Skeletal muscle satellite cell (primary cell): ENCODE data around the gene SPESP1.
"Not testable (repeated sequence)": the region's sequence is repeated elsewhere in the genome, so short reads cannot be mapped to it uniquely, and the experiment has no call there.

Source experiments
- H3K27me3 ChIP-seq: 2 replicates; pipeline ENCODE4 v1.7.0; 2013; ENCODE audit warnings: low read length; ENCODE audit not compliant: control insufficient read depth, insufficient read depth
- H3K36me3 ChIP-seq: 2 replicates; pipeline ENCODE4 v1.7.0; 2013; ENCODE audit warnings: mild to moderate bottlenecking, control low read depth, low read length; ENCODE audit not compliant: insufficient read depth
- H3K4me1 ChIP-seq: 2 replicates; pipeline ENCODE4 v1.7.0; 2013; ENCODE audit warnings: low read length; ENCODE audit not compliant: control insufficient read depth, insufficient read depth
- H3K4me2 ChIP-seq: 2 replicates; pipeline ENCODE4 v1.7.0; 2013; ENCODE audit warnings: mild to moderate bottlenecking, low read length
- H3K4me3 ChIP-seq: 2 replicates; pipeline ENCODE4 v1.7.0; 2013; ENCODE audit warnings: low read length
- H3K9ac ChIP-seq: 2 replicates; pipeline ENCODE4 v1.7.0; 2013; ENCODE audit warnings: mild to moderate bottlenecking, low read depth, low read length, moderate library complexity
- H3K9me3 ChIP-seq: replicated peaks from 2 replicates; pipeline ENCODE4 v1.7.0; 2013; ENCODE audit warnings: mild to moderate bottlenecking, control low read depth, low read length

SPESP1 gene

GRCh38 chr15:68966996-68967395, 36.7 kb downstream of the SPESP1 start:
- Histone ChIP-seq H3K4me3 (no peak overlapping the region), H3K27me3 (peaks cover 61% of the 10 kb centered on the region), H3K4me1 (no peaks in the 10 kb centered on the region), H3K36me3 (no peaks in the 10 kb centered on the region), H3K4me2 (no peak overlapping the region), H3K9ac (no peak overlapping the region), H3K9me3 (peaks cover 4% of the 10 kb centered on the region)

- H3K4me2 ChIP-seq = no peak overlapping the region
- H3K4me1 ChIP-seq = no peaks in the 10 kb centered on the region
- no peak overlapping the region for H3K9ac ChIP-seq
- H3K9me3 ChIP-seq = peaks cover 4% of the 10 kb centered on the region
- no peaks in the 10 kb centered on the region for H3K36me3 ChIP-seq
- H3K27me3 ChIP-seq = peaks cover 62% of the 10 kb centered on the region
- H3K4me3 ChIP-seq = no peak overlapping the region
Observed at GRCh38 chr15:68967948-68968347, 37.6 kb downstream of the SPESP1 start.

GRCh38 chr15:68969298-68969697, 39.0 kb downstream of the SPESP1 start:
- no peaks in the 10 kb centered on the region for H3K36me3 ChIP-seq
- no peak overlapping the region for H3K4me3 ChIP-seq
- peaks cover 4% of the 10 kb centered on the region for H3K9me3 ChIP-seq
- peaks cover 59% of the 10 kb centered on the region for H3K27me3 ChIP-seq
- H3K4me2 ChIP-seq = no peak overlapping the region
- H3K9ac ChIP-seq = no peak overlapping the region
- H3K4me1 ChIP-seq = no peaks in the 10 kb centered on the region

DNA sequence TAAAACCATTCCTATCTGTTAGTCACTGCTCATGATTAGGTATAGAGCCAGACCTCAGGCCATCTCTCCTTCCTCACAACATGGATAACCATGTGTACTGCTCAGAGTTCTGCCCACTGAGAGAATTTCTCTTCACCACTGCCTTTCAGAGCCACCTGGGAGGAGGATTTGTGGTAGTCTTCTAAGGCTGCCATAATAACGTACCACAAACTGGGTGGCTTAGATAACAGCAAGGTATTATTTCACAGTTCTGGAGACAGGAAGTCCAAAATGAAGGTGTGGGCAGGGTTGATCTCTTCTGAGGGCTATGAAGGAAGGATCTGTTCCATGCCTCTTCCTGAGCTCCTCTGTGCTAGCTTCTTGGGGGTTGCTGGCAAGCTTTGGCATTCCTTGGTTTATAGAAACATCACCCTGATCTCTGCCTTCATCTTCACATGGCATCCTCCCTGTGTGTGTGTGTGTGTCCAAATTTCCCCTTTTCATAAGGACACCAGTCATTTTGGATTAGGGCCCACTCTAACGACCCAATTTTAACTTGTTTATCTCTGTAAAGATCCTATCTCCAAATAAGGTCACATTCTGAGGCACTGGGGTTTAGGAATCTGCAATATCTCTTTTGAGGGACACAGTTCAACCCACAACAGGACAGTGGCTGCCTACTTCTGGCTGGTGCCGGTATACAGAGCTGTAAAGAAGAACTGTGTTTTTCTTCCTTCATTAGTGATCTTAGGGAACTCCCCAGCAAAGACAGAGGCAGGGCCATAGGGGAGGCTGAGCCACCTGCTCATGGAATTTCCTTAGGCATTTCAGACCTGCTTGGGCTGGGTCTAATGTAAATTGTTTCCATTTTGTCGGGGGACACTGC, 42.1 kb downstream of the SPESP1 start:
- no peak overlapping the region for H3K9ac ChIP-seq
- H3K27me3 ChIP-seq = peaks cover 46% of the 10 kb centered on the region
- no peak overlapping the region for H3K4me3 ChIP-seq
- no peaks in the 10 kb centered on the region for H3K4me1 ChIP-seq
- H3K36me3 ChIP-seq = no peaks in the 10 kb centered on the region
- peaks cover 4% of the 10 kb centered on the region for H3K9me3 ChIP-seq
- H3K4me2 ChIP-seq = no peak overlapping the region

GRCh38 chr15:68975651-68976160, 45.4 kb downstream of the SPESP1 start:
- peaks cover 48% of the 10 kb centered on the region for H3K27me3 ChIP-seq
- H3K4me1 ChIP-seq, H3K36me3 ChIP-seq, H3K9ac ChIP-seq, H3K9me3 ChIP-seq, H3K4me2 ChIP-seq, H3K4me3 ChIP-seq: not testable (repeated sequence)

DNA sequence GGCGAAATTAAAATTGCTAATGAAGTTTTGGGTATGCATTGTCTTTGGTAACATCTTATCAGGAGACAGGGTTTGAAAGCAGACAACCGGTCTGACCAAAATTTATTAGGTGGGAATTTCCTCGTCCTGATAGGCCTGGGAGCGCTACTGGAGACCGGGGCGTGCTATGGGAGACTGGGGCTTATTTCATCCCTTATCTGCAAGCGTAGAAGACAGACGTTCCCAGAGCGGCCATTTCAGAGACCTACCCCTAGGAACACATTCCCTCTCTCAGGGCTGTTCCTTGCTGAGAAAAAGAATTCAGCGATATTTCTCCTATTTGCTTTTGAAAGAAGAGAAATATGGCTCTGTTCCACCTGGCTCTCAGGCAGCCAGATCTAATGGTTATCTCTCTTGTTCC, 47.1 kb downstream of the SPESP1 start:
- not testable (repeated sequence) for H3K4me3 ChIP-seq, H3K9ac ChIP-seq, H3K9me3 ChIP-seq, H3K4me2 ChIP-seq, H3K4me1 ChIP-seq, H3K36me3 ChIP-seq
- H3K27me3 ChIP-seq = peaks cover 46% of the 10 kb centered on the region

DNA sequence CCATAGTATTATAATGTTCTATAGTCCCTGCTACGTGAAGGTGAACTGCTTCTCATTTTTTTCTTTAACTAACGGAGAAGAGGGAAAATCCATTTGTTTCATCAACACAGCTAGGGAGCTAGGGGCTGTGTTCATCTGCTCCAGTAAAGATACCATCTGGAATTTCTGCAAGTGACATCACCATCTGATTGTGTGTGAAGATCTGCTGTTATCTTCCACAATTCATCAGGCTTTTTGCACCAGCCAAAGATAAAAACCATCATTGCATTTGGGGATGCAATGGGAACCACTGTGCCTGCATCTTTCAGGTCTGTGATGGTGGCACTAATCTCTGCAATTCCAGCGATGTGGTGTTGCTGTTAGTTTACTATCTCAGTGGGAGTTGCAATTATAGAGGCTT, 48.7 kb downstream of the SPESP1 start:
- no peak overlapping the region for H3K4me2 ChIP-seq
- H3K9me3 ChIP-seq = no peaks in the 10 kb centered on the region

DNA sequence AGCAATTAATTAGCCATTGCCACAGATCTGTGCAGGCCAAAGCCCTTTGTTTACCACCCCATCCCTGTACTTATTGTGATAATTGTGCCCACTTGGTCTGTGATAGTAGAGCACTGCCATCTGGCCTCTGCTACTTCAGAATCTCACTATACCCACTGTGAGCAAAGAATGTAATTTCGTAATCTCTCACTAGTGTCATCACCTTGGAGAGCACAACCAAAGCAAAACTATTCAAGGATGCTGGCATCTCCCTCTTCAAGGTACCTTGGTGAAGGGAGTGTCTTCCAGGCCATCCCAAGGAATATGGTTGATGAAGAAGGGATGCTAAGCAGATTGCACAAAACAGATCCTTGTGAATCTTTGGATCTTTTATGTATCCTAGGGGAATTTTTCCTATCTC, 49.5 kb downstream of the SPESP1 start:
- Histone ChIP-seq H3K4me2 (no peak overlapping the region), H3K36me3 (no peaks in the 10 kb centered on the region), H3K4me3 (no peak overlapping the region), H3K27me3 (peaks cover 52% of the 10 kb centered on the region), H3K9me3 (no peaks in the 10 kb centered on the region), H3K4me1 (no peaks in the 10 kb centered on the region), H3K9ac (no peak overlapping the region)

More for the DNA sequence above, 48.7 kb downstream of the SPESP1 start:
- H3K36me3 ChIP-seq = no peaks in the 10 kb centered on the region
- no peaks in the 10 kb centered on the region for H3K4me1 ChIP-seq
- H3K27me3 ChIP-seq = peaks cover 50% of the 10 kb centered on the region
- no peak overlapping the region for H3K9ac ChIP-seq
- H3K4me3 ChIP-seq = no peak overlapping the region

DNA sequence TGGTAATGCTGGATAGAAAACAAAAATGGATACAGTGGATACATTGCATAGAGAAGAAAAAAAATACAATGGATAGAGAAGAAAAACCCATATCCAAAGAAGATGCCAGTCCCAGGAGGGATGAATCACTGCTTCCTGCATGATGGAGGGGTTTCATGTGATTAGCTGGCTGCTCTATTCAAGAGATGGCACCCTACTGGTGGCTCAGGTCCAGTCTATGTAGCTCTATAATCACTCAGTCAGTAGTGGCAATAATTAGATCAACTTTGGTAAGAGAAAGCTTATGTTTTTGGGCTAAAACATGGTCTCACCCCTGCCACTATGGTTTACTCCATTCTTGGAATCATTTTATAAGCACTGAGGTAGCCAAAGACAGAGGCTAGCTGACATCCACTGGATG, 50.5 kb downstream of the SPESP1 start:
- Histone ChIP-seq H3K4me1 (no peaks in the 10 kb centered on the region), H3K9ac (no peak overlapping the region), H3K4me2 (no peak overlapping the region), H3K9me3 (no peaks in the 10 kb centered on the region), H3K4me3 (no peak overlapping the region), H3K36me3 (no peaks in the 10 kb centered on the region), H3K27me3 (peaks cover 54% of the 10 kb centered on the region)

DNA sequence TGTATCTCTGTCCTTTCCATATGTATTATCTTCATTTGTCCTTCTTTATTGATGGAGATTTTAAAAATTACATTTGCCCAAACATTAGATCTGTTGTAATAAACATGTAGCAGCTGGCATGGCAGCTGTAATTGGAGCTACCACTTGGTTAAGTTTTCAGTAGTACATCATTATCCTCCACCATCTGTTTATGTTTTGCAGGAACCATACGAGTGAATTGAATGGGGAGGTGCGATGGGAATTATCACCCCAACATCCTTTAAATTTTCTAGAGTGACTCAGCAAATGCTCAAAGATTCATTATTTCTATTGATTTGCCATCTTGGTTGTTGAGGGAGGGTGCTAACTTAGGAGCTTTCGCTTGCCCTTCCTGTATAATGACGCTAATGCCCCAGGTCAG, 51.6 kb downstream of the SPESP1 start:
- Histone ChIP-seq H3K9me3 (no peaks in the 10 kb centered on the region), H3K4me1 (no peaks in the 10 kb centered on the region), H3K9ac (no peak overlapping the region), H3K4me2 (no peak overlapping the region), H3K27me3 (peaks cover 65% of the 10 kb centered on the region), H3K4me3 (no peak overlapping the region), H3K36me3 (no peaks in the 10 kb centered on the region)

DNA sequence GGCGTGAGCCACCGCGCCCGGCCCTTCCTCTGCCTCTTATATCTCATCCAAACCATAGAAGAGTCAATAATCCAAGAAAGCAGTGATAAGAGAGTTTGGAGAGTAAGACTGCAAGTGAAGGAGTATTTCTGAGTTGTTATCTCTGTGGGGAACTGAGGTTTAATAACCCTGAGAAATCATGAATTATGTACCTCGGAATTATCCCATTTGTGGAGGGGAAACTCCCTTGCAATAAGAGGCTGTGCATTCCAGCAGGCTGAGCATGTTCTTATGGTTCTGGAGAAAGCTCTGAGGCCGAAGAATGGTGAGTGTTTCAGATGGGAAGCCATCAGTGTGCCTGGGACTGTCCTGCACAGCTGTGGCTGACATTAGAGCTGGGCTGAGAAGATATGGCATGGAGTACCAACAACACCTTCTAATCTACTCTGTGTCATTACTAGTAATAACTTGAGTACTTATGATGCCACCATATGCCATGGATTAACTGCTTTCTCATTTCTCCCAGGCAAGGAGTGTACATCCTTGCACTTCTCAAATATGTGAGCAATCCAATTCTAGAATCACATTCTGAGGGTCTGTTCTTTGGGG, 52.7 kb downstream of the SPESP1 start:
- Histone ChIP-seq H3K36me3 (no peaks in the 10 kb centered on the region), H3K4me2 (no peak overlapping the region), H3K4me1 (no peaks in the 10 kb centered on the region)

More for the DNA sequence above, 52.7 kb downstream of the SPESP1 start:
- Histone ChIP-seq H3K9ac (no peak overlapping the region), H3K9me3 (no peaks in the 10 kb centered on the region), H3K4me3 (no peak overlapping the region), H3K27me3 (peaks cover 71% of the 10 kb centered on the region)
